Measurements from ENCODE around the gene REEP6. TPM values are rescaled to one million over a fixed set of nuclear protein-coding genes. Genes with fewer than 3 reads are reported as not detected.
A peak's percentile ranks its signal among the peaks of the same experiment; 100 is the strongest.
"Not testable (repeated sequence)": the region's sequence is repeated elsewhere in the genome, so short reads cannot be mapped to it uniquely, and the experiment has no call there.

Gene REEP6
- polyA plus RNA-seq, 10 donors, result 1.4 to 2.6 (median 1.8) TPM

- DNase-seq, result no peak
These were observed 19.3 kb upstream of the REEP6 start for GRCh38 chr19:1471515-1472160.

- DNase-seq, result no peak
These were observed 18.5 kb upstream of the REEP6 start for GRCh38 chr19:1472231-1473084.

GRCh38 chr19:1473085-1473851 lies 17.7 kb upstream of the REEP6 start:
- no peak for DNase-seq

GRCh38 chr19:1474011-1474764 lies 16.8 kb upstream of the REEP6 start:
- no peak for DNase-seq

GRCh38 chr19:1474765-1475351 lies 16.1 kb upstream of the REEP6 start:
- no peak for DNase-seq

GRCh38 chr19:1475751-1476437 lies 15.1 kb upstream of the REEP6 start:
- no peak for DNase-seq

GRCh38 chr19:1477056-1477455 lies 13.9 kb upstream of the REEP6 start:
- not testable (repeated sequence) for DNase-seq

GRCh38 chr19:1478934-1479707 lies 11.9 kb upstream of the REEP6 start, which contains the start of gene C19orf25:
C19orf25 (minus strand) TSS chr19:1479215; CDS start chr19:1478903, 312 bp downstream.
- DNase-seq, result peak; percentile 93 to 97 (median 95)

- no peak for DNase-seq
These were observed 9.6 kb upstream of the REEP6 start for GRCh38 chr19:1481224-1481892.

GRCh38 chr19:1481893-1482360 lies 9.1 kb upstream of the REEP6 start:
- DNase-seq, result no peak

GRCh38 chr19:1482361-1483130 lies 8.4 kb upstream of the REEP6 start:
- no peak for DNase-seq

- no peak for DNase-seq
These were observed 7.6 kb upstream of the REEP6 start for GRCh38 chr19:1483131-1483978.

- no peak for DNase-seq
These were observed 7.0 kb upstream of the REEP6 start for GRCh38 chr19:1483979-1484428.

- DNase-seq, result no peak
These were observed 4.0 kb upstream of the REEP6 start for GRCh38 chr19:1486720-1487575.

GRCh38 chr19:1487576-1488281 lies 3.3 kb upstream of the REEP6 start:
- no peak for DNase-seq

- no peak for DNase-seq
These were observed 2.7 kb upstream of the REEP6 start for GRCh38 chr19:1488282-1488601.
